ENCODE results near the gene NTSR1. TPM values are rescaled to one million over a fixed set of nuclear protein-coding genes. Genes with fewer than 3 reads are reported as not detected.

Gene NTSR1
- total and polyA plus RNA-seq, 9 donors, result 0.05 to 0.23 (median 0.08) TPM; not detected in 5

DNA sequence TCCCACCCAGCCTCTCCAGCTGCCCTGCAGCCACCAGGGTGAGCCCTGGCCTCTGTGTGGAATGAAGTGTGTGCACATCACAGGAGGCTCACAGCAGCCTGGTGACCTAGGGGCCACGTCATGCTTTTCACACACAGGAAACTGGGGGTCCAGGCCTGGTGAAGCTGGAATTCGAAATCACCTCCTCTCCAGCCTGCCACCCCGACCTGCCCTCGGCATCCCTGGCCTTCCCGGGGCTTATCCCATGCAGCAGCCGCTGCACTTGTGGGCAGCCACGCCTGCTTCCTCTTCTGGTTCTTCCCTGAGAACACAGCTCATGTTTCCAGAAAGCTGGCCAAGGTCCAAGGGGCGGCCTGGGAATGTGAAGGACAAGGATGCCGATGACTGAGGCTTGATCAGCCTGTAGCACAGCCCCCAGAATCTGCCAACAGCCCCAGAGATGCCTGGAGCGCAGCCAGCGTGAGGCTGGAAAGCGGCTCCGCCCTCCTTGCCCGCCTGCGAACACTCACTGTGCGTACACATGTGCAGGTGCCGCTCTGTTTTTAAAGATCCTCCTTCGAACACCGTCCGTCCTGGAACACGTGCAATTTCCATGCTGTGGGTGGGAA, 4.2 kb upstream of the NTSR1 start:
- Histone ChIP-seq H3K27me3 (peaks cover 4% of the 10 kb centered on the region), H3K36me3 (no peaks in the 10 kb centered on the region), H3K9me3 (no peaks in the 10 kb centered on the region), H3K4me3 (no peak overlapping the region), H3K27ac (no peak overlapping the region), H3K4me1 (ENCODE audit: insufficient read depth) (no peaks in the 10 kb centered on the region)
- no peak for TF ChIP-seq EP300 (IDR thresholded peaks at IDR 0.05)
- no peak for TF ChIP-seq POLR2A (IDR thresholded peaks at IDR 0.05)
- TF ChIP-seq, protein P1, sequence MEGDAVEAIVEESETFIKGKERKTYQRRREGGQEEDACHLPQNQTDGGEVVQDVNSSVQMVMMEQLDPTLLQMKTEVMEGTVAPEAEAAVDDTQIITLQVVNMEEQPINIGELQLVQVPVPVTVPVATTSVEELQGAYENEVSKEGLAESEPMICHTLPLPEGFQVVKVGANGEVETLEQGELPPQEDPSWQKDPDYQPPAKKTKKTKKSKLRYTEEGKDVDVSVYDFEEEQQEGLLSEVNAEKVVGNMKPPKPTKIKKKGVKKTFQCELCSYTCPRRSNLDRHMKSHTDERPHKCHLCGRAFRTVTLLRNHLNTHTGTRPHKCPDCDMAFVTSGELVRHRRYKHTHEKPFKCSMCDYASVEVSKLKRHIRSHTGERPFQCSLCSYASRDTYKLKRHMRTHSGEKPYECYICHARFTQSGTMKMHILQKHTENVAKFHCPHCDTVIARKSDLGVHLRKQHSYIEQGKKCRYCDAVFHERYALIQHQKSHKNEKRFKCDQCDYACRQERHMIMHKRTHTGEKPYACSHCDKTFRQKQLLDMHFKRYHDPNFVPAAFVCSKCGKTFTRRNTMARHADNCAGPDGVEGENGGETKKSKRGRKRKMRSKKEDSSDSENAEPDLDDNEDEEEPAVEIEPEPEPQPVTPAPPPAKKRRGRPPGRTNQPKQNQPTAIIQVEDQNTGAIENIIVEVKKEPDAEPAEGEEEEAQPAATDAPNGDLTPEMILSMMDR (IDR thresholded peaks at IDR 0.05), result no peak
- DNase-seq, result peak; percentile 77 to 85 (median 79)
- intact Hi-C loops (cut with DNase I), result no loop called here
- 1 to 5% (median 3%) methylated on average over 21 of the region's 21 CpGs for WGBS, 3 donors

DNA sequence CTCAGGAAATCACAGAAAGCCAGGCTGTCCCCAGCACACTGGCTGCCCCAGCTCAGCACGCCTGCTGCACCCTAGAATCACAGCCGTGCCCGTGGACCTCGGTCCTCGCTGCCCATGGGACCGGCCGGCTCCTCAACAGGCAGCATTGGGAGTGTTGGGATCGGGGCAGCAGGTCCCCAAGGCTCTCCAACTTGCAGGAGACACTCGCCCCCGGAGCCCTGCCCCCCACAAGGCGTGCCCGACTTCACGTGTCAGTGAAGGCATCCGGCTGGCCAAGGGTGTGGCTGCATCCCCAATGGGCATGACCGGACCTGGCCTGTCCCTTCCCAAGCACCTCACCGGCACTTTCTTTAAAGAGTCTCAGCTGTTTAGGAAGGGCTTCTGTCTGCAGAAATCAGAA, 3.0 kb upstream of the NTSR1 start:
- Histone ChIP-seq H3K27me3 (peaks cover 5% of the 10 kb centered on the region), H3K9me3 (no peaks in the 10 kb centered on the region), H3K4me1 (ENCODE audit: insufficient read depth) (no peaks in the 10 kb centered on the region), H3K27ac (no peak overlapping the region), H3K4me3 (no peak overlapping the region), H3K36me3 (no peaks in the 10 kb centered on the region)
- 77 to 89% (median 84%) methylated on average over 11 to 16 of the region's 16 CpGs for WGBS, 3 donors
- intact Hi-C loops (cut with DNase I), result no loop called here
- TF ChIP-seq EP300 (IDR thresholded peaks at IDR 0.05) (no peak), POLR2A (IDR thresholded peaks at IDR 0.05) (no peak)
- TF ChIP-seq, protein P1 (IDR thresholded peaks at IDR 0.05), result no peak
- DNase-seq, result no peak

DNA sequence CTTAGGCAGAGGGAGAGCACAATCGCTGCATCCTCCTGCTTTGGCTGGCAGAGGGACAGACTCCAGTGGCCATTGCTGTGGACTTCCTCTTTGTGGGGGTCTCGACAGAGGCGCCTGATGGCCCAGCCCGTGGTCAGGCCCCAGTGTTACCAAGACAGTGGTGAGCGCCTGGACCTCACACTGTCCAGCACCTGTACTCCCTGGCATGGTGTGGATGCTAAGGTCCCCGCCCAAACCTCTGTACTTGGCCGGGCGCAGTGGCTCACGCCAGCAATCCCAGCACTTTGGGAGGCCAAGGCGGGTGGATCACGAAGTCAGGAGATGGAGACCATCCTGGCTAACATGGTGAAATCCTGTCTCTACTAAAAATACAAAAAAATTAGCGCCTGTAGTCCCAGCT, 2.3 kb upstream of the NTSR1 start:
- peaks cover 5% of the 10 kb centered on the region for H3K27me3 ChIP-seq
- 81 to 88% (median 84%) methylated on average over 12 of the region's 12 CpGs for WGBS, 3 donors
- no peaks in the 10 kb centered on the region for H3K36me3 ChIP-seq
- no peak overlapping the region for H3K27ac ChIP-seq
- no peaks in the 10 kb centered on the region for H3K4me1 ChIP-seq (ENCODE audit: insufficient read depth)
- TF ChIP-seq, protein P1 (IDR thresholded peaks at IDR 0.05), result no peak
- DNase-seq, result no peak
- H3K4me3 ChIP-seq, result no peak overlapping the region
- intact Hi-C loops (cut with DNase I), result no loop called here
- H3K9me3 ChIP-seq, result no peaks in the 10 kb centered on the region

DNA sequence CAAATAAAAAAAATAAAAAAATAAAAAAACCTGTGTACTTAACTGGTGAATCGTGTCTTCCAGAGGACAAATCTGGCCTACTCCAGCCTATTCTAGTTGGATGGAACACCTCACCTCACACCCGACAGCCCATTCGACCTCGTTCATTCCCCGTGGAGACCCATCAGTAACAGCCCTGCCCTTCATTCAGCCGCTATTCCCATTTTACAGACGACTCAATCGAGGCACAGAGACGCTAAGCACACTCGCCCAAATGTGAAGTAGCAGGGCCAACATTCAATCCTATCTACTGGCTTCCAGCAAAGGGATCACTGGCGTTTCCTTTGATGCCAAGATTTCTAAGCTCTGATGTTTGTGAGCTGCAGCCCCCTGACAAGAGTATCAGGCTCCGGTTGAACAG, 1.8 kb upstream of the NTSR1 start:
- TF ChIP-seq POLR2A (IDR thresholded peaks at IDR 0.05) (no peak), EP300 (IDR thresholded peaks at IDR 0.05) (no peak)
- TF ChIP-seq, protein P1 (IDR thresholded peaks at IDR 0.05), result no peak

More for the DNA sequence above, 1.8 kb upstream of the NTSR1 start:
- DNase-seq, result no peak
- Histone ChIP-seq H3K27me3 (peaks cover 5% of the 10 kb centered on the region), H3K4me1 (ENCODE audit: insufficient read depth) (no peaks in the 10 kb centered on the region), H3K9me3 (no peaks in the 10 kb centered on the region), H3K4me3 (no peak overlapping the region), H3K27ac (no peak overlapping the region), H3K36me3 (no peaks in the 10 kb centered on the region)
- WGBS, 3 donors, result 79 to 86% (median 84%) methylated on average over 12 of the region's 12 CpGs
- intact Hi-C loops (cut with DNase I), result no loop called here

All from ovary (tissue), 9 donors.